HUES64 (cell line): ENCODE results near the gene LPCAT3.

Experiments used
- H3K27ac ChIP-seq: 2 replicates; pipeline ENCODE4 v1.7.0; 2013; ENCODE audit warnings: low read depth, low read length, inconsistent platforms
- H3K27me3 ChIP-seq: 2 replicates; pipeline ENCODE4 v1.6.1; 2013; ENCODE audit warnings: mild to moderate bottlenecking, low read length; ENCODE audit not compliant: insufficient read depth
- H3K36me3 ChIP-seq: 2 replicates; pipeline ENCODE4 v1.6.1; 2013; ENCODE audit warnings: mild to moderate bottlenecking, low read length; ENCODE audit not compliant: insufficient read depth
- H3K4me1 ChIP-seq: 2 replicates; pipeline ENCODE4 v1.6.1; 2013; ENCODE audit warnings: mild to moderate bottlenecking, low read length, moderate library complexity; ENCODE audit not compliant: insufficient read depth
- H3K4me3 ChIP-seq: 2 replicates; pipeline ENCODE4 v1.5.1; 2013; ENCODE audit warnings: mild to moderate bottlenecking, low read length, moderate library complexity
- H3K9ac ChIP-seq: 2 replicates; pipeline ENCODE4 v1.6.1; 2013; ENCODE audit warnings: mild to moderate bottlenecking, low read depth, low read length
- H3K9me3 ChIP-seq: 2 replicates; pipeline ENCODE4 v1.6.1; 2013; ENCODE audit warnings: low read depth, low read length; ENCODE audit not compliant: insufficient read depth
- WGBS: fragments of 150-250, 120-280 bp; methylation state at CpG from one replicate; pipeline ENCODE4 v1.1.7; 2013; ENCODE audit warnings: missing lambda C conversion rate; 5-methylcytosine and 5-hydroxymethylcytosine counted together

The LPCAT3 gene

GRCh38 chr12:6950401-6950801, 67.9 kb downstream of the LPCAT3 start:
- peaks cover 4% of the 10 kb centered on the region; the same call in 1 of the 2 replicates for H3K4me1 ChIP-seq

DNA sequence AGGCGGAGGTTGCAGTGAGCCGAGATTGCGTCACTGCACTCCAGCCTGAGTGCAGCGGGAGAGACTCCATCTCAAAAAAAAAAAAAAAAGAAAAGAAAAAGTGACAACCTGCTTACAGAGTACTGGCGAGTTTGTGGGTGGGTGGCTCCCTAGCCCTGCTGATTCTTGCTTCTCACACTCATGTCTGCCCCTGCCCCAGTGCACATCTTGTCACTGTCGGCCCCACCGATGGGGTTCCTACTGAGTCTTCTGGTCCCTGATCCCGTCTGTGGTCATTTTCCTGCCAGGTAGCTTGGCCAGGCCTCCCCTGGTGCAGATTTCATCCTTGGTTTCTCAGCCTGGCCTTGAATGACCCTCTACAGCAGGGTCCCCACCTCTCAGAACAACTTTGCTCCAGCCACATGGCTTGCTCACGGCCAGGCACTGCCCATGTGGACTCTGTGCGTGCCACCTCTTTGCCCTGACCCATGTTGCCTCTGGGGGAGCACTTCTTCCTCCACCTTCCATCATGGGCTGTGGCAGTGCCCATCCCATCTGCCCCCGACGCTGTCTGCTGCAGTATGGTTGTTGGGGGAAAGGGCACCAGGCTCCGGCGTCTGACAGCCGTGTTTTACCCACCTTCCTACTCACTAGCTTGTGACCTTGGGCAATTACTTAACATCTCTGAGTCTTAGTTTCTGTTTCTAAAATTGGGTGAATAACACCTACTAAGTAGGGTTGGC, 69.2 kb downstream of the LPCAT3 start:
- WGBS, result 94% methylated on average over 12 of the region's 15 CpGs
- Histone ChIP-seq H3K27ac (no peak overlapping the region), H3K27me3 (no peaks in the 10 kb centered on the region), H3K9me3 (no peaks in the 10 kb centered on the region), H3K36me3 (no peaks in the 10 kb centered on the region), H3K9ac (no peak overlapping the region), H3K4me1 (peaks cover 12% of the 10 kb centered on the region; the same call in 1 of the 2 replicates), H3K4me3 (no peak overlapping the region)

More at GRCh38 chr12:6950401-6950801, 67.9 kb downstream of the LPCAT3 start:
- no peak overlapping the region for H3K27ac ChIP-seq
- 83% methylated on average over 1 of the region's 1 CpG for WGBS
- H3K4me3 ChIP-seq, result no peak overlapping the region
- no peaks in the 10 kb centered on the region for H3K9me3 ChIP-seq
- H3K9ac ChIP-seq, result no peak overlapping the region; the same call in 1 of the 2 replicates
- H3K27me3 ChIP-seq, result no peaks in the 10 kb centered on the region
- H3K36me3 ChIP-seq, result no peaks in the 10 kb centered on the region

- H3K27me3 ChIP-seq, result no peaks in the 10 kb centered on the region
- no peak overlapping the region for H3K4me3 ChIP-seq
- H3K36me3 ChIP-seq, result no peaks in the 10 kb centered on the region
- no peak overlapping the region for H3K9ac ChIP-seq
- peaks cover 12% of the 10 kb centered on the region; the same call in 1 of the 2 replicates for H3K4me1 ChIP-seq
- no peak overlapping the region for H3K27ac ChIP-seq
- 94% methylated on average over 8 of the region's 8 CpGs for WGBS
- no peaks in the 10 kb centered on the region for H3K9me3 ChIP-seq
These were observed 70.7 kb downstream of the LPCAT3 start for GRCh38 chr12:6947615-6948014.

DNA sequence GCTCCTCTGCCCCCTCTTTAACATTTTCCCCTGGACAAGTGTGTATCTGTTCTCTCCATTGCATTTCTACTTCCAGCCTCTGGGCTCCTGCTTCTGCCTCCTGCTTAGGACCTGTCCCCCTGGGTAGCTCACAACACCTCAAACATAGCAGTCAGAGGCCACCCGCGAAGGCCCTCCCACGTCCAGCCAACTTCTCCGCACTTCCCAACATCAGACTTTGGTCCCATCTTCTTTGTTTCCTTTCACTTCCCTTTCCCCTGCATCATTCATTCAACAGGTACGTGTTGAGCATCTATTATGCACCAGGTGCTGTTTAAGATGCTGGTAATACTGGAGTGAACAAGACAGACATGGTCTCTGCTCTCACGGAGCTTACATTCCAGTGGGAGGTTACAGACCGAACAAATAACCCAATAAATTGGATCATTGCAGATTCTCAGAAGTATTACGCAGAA, 71.3 kb downstream of the LPCAT3 start:
- Histone ChIP-seq H3K27me3 (no peaks in the 10 kb centered on the region), H3K36me3 (no peaks in the 10 kb centered on the region), H3K4me1 (peaks cover 12% of the 10 kb centered on the region; the same call in 1 of the 2 replicates), H3K9ac (peak overlapping the region; percentile 50), H3K4me3 (peak overlapping the region; percentile 58), H3K27ac (peak overlapping the region; percentile 66; the same call in 1 of the 2 replicates), H3K9me3 (no peaks in the 10 kb centered on the region)
- 63% methylated on average over 8 of the region's 8 CpGs for WGBS

- Histone ChIP-seq H3K4me1 (peaks cover 12% of the 10 kb centered on the region; the same call in 1 of the 2 replicates), H3K9me3 (no peaks in the 10 kb centered on the region), H3K27ac (peak overlapping the region; percentile 66), H3K4me3 (peak overlapping the region; percentile 58), H3K36me3 (peaks cover 4% of the 10 kb centered on the region), H3K27me3 (no peaks in the 10 kb centered on the region), H3K9ac (peak overlapping the region; percentile 50)
- 3% methylated on average over 32 of the region's 32 CpGs for WGBS
These were observed 72.0 kb downstream of the LPCAT3 start for GRCh38 chr12:6946033-6946919.

DNA sequence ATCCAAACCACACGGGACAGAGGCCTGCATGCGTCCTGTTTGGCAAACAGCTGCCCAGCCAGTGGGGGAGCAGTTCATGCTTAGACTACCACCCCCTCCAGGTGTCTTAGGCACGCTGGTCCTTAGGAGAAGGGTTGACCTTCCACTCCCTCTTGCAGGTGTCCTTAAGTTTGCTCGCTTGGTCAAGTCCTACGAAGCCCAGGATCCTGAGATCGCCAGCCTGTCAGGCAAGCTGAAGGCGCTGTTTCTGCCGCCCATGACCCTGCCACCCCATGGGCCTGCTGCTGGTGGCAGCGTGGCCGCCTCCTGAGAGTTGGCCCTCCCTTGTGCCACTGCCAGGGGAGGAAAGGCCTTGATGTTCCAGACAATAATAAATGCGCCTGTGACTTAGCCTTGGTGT, 72.7 kb downstream of the LPCAT3 start:
- no peak overlapping the region for H3K9ac ChIP-seq
- peaks cover 12% of the 10 kb centered on the region; the same call in 1 of the 2 replicates for H3K4me1 ChIP-seq
- H3K27ac ChIP-seq, result peak overlapping the region; percentile 66
- H3K9me3 ChIP-seq, result no peaks in the 10 kb centered on the region
- 76% methylated on average over 11 of the region's 11 CpGs for WGBS
- peak overlapping the region; percentile 58 for H3K4me3 ChIP-seq
- no peaks in the 10 kb centered on the region for H3K27me3 ChIP-seq
- peaks cover 10% of the 10 kb centered on the region for H3K36me3 ChIP-seq

- peaks cover 18% of the 10 kb centered on the region for H3K36me3 ChIP-seq
These were observed 73.7 kb downstream of the LPCAT3 start for GRCh38 chr12:6944381-6945186.

DNA sequence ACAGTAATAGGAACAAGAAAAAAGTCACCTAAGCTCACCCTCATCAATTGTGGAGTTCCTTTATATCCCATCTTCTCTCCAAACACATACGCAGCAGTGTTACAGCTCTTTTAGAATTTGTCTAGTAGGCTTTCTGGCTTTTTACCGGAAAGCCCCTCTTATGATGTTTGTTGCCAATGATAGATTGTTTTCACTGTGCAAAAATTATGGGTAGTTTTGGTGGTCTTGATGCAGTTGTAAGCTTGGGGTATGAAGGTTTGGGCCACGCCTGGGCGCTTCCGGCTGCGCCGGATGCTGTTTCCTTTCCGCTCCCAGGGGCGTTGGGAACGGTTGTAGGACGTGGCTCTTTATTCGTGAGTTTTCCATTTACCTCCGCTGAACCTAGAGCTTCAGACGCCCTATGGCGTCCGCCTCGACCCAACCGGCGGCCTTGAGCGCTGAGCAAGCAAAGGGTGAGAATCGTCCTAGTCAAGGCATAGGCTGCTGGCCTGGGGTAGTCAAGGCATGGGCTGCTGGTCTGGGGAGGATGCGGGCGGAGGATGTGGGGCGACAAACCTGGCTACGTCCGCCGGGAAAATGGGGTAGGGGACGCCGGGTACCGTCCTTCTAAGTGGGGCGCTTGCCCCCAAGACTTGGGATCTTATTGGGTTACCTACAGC, 74.4 kb downstream of the LPCAT3 start, which contains the start of the genes C12orf57 and RNU7-1:
TSS of gene C12orf57 (plus strand) at position 301 of the 659 bp plus-strand sequence. CDS start at position 401, 100 bp downstream.
TSS of gene RNU7-1 (plus strand) at position 95 of the 659 bp plus-strand sequence.
- under 1% methylated on average over 31 of the region's 31 CpGs for WGBS
- H3K9ac ChIP-seq, result peak within 1 kb of the TSS; percentile 82
- peaks cover 12% of the 10 kb centered on the region; the same call in 1 of the 2 replicates for H3K4me1 ChIP-seq
- peaks cover 25% of the 10 kb centered on the region for H3K36me3 ChIP-seq
- peak within 1 kb of the TSS; percentile 81 for H3K4me3 ChIP-seq
- no peaks in the 10 kb centered on the region for H3K27me3 ChIP-seq
- peak within 1 kb of the TSS; percentile 90 for H3K27ac ChIP-seq
- H3K9me3 ChIP-seq, result no peaks in the 10 kb centered on the region

More at GRCh38 chr12:6944381-6945186, 73.7 kb downstream of the LPCAT3 start:
- H3K4me1 ChIP-seq, result peaks cover 12% of the 10 kb centered on the region; the same call in 1 of the 2 replicates
- H3K9ac ChIP-seq, result peak overlapping the region; percentile 82
- H3K9me3 ChIP-seq, result no peaks in the 10 kb centered on the region
- H3K4me3 ChIP-seq, result peak overlapping the region; percentile 81
- H3K27me3 ChIP-seq, result no peaks in the 10 kb centered on the region
- 5% methylated on average over 47 of the region's 48 CpGs for WGBS
- peak overlapping the region; percentile 90 for H3K27ac ChIP-seq

- Histone ChIP-seq H3K9ac (peak overlapping the region; percentile 82), H3K4me3 (peak overlapping the region; percentile 81), H3K27me3 (no peaks in the 10 kb centered on the region), H3K9me3 (no peaks in the 10 kb centered on the region), H3K4me1 (peaks cover 15% of the 10 kb centered on the region), H3K27ac (peak overlapping the region; percentile 90), H3K36me3 (peaks cover 30% of the 10 kb centered on the region)
- WGBS, result 4% methylated on average over 11 of the region's 13 CpGs
These were observed 74.9 kb downstream of the LPCAT3 start for GRCh38 chr12:6943389-6943721.

GRCh38 chr12:6942331-6942665, 76.0 kb downstream of the LPCAT3 start:
- no peaks in the 10 kb centered on the region for H3K9me3 ChIP-seq
- H3K9ac ChIP-seq, result no peak overlapping the region
- no peaks in the 10 kb centered on the region for H3K27me3 ChIP-seq
- H3K4me3 ChIP-seq, result no peak overlapping the region
- H3K4me1 ChIP-seq, result peaks cover 18% of the 10 kb centered on the region
- H3K27ac ChIP-seq, result peak overlapping the region; percentile 90; the same call in 1 of the 2 replicates
- WGBS, result 94% methylated on average over 11 of the region's 11 CpGs
- peaks cover 30% of the 10 kb centered on the region for H3K36me3 ChIP-seq
